GM19035 (cell line): Measurements from ENCODE around the gene DCTD.

Source experiments
- ATAC-seq: cut with Tn5 transposase; IDR thresholded peaks from one replicate; pipeline ENCODE4 v1.9.1; 2021; ENCODE audit not compliant: unreplicated experiment

The DCTD gene

GRCh38 chr4:182874304-182874751, 42.9 kb downstream of the DCTD start:
- no peak for ATAC-seq

- ATAC-seq, result no peak
Observed at GRCh38 chr4:182873726-182874125, 43.5 kb downstream of the DCTD start.

GRCh38 chr4:182873289-182873688, 43.9 kb downstream of the DCTD start:
- no peak for ATAC-seq

- ATAC-seq, result no peak
Observed at GRCh38 chr4:182872886-182873285, 44.3 kb downstream of the DCTD start.

- ATAC-seq, result no peak
Observed at GRCh38 chr4:182871616-182872015, 45.6 kb downstream of the DCTD start.

GRCh38 chr4:182869697-182870096, 47.5 kb downstream of the DCTD start:
- ATAC-seq, result no peak

- ATAC-seq, result no peak
Observed at GRCh38 chr4:182866746-182867145, 50.4 kb downstream of the DCTD start.

- no peak for ATAC-seq
Observed at GRCh38 chr4:182863501-182863900, 53.7 kb downstream of the DCTD start.

- ATAC-seq, result no peak
Observed at GRCh38 chr4:182862921-182863320, 54.3 kb downstream of the DCTD start.

GRCh38 chr4:182862141-182862875, 54.9 kb downstream of the DCTD start:
- no peak for ATAC-seq

GRCh38 chr4:182861346-182861745, 55.8 kb downstream of the DCTD start:
- ATAC-seq, result no peak

GRCh38 chr4:182859730-182860129, 57.5 kb downstream of the DCTD start:
- no peak for ATAC-seq

- no peak for ATAC-seq
Observed at GRCh38 chr4:182858711-182859110, 58.5 kb downstream of the DCTD start.

- ATAC-seq, result no peak
Observed at GRCh38 chr4:182856862-182857261, 60.3 kb downstream of the DCTD start.

- no peak for ATAC-seq
Observed at GRCh38 chr4:182855877-182856276, 61.3 kb downstream of the DCTD start.

GRCh38 chr4:182855312-182855711, 61.9 kb downstream of the DCTD start:
- no peak for ATAC-seq

- ATAC-seq, result no peak
Observed at GRCh38 chr4:182854466-182854865, 62.7 kb downstream of the DCTD start.

GRCh38 chr4:182853731-182854330, 63.4 kb downstream of the DCTD start:
- no peak for ATAC-seq

- ATAC-seq, result no peak
Observed at GRCh38 chr4:182848685-182849084, 68.5 kb downstream of the DCTD start.

- no peak for ATAC-seq
Observed at GRCh38 chr4:182847576-182848450, 69.4 kb downstream of the DCTD start.

GRCh38 chr4:182846036-182846435, 71.2 kb downstream of the DCTD start:
- no peak for ATAC-seq

GRCh38 chr4:182845618-182846017, 71.6 kb downstream of the DCTD start:
- ATAC-seq, result no peak
